ENCODE measurements around the gene SLC12A7.

SLC12A7 gene

DNA sequence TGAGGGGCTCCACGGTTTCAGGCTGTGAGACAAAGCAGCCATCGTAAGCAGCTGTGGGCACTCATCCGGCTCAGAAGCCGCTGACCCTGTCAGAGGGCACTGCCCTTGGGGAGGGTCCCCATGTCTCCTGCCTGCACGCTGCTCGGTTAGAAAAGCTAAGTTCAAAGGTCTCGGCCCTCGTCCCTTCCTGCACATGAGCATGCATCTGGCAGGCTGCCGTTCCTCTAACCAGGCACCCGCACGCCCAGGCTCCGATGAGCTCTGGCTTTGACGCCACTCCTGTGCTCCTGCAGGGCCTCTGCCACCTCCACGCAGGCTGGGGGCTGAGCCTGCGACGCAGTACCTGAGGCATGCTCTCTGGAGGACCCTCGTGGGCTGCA is 52.0 kb downstream of the SLC12A7 start:
- no peaks in the 10 kb centered on the region for H3K9me3 ChIP-seq (ENCODE audit: control insufficient read depth in 5 of 5, low read length in 5 of 5)
- H3K36me3 ChIP-seq (ENCODE audit: control insufficient read depth in 5 of 5, insufficient read depth in 5 of 5, low read length in 5 of 5) = peaks cover 0 to 89% (median 76%) of the 10 kb centered on the region in 5 donors
- no peak overlapping the region for H3K4me3 ChIP-seq (ENCODE audit: low read depth in 1 of 5, low read length in 5 of 5)
- no peak overlapping the region for H3K9ac ChIP-seq (ENCODE audit: low read length in 5 of 5)
- H3K4me1 ChIP-seq (ENCODE audit: control insufficient read depth in 5 of 5, insufficient read depth in 5 of 5, low read length in 5 of 5) = no peaks in the 10 kb centered on the region
- H3K27me3 ChIP-seq (ENCODE audit: control insufficient read depth in 5 of 5, insufficient read depth in 4 of 5, low read length in 5 of 5) = no peaks in the 10 kb centered on the region
- H3K27ac ChIP-seq (ENCODE audit: low read depth, low read length) = no peak overlapping the region

DNA sequence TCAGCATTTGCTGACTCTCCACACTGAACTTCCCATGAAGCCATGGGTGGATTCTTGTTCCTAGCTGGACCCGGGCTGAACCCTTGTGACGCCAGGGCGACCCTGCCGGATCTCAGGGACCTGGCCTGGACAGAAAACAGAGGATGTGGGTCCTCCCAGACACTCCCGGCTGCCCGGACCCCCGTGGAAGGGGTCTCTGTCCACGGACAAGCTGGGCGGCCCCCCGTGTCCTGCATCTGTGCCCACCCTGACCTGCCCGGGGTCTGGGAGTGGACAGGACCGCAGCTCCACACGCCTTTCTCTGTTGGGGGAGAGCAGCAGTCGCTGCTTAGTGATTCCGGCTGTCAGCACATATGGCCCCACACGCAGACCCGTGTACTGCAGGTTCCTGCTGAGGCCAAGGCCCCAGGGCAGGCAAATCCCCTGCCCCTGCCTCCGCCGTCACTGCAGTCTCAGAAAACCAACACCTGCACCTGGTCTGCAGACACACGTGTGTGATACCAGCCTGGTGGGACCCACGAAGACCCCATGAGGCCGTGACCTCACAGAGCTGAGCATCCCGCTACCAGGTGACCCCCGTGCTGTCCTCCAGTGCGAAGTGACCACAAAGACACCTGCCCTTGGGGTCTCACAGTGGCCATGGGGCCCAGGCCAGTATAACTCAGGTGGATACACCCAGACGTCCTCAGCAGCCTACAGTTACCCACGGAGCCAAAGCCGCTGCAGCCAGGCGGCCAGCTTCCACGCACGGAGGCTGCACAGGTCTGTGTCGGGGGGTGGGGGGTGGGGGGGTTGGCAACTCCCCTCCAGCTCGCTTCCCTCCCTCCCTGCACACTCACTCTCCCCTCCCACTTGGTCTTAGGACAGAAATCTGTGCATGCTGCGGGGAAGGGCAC is 52.6 kb downstream of the SLC12A7 start:
- Histone ChIP-seq H3K27me3 (ENCODE audit: control insufficient read depth in 5 of 5, insufficient read depth in 4 of 5, low read length in 5 of 5) (no peaks in the 10 kb centered on the region), H3K4me1 (ENCODE audit: control insufficient read depth in 5 of 5, insufficient read depth in 5 of 5, low read length in 5 of 5) (no peaks in the 10 kb centered on the region), H3K9me3 (ENCODE audit: control insufficient read depth in 5 of 5, low read length in 5 of 5) (no peaks in the 10 kb centered on the region), H3K9ac (ENCODE audit: low read length in 5 of 5) (no peak overlapping the region), H3K36me3 (ENCODE audit: control insufficient read depth in 5 of 5, insufficient read depth in 5 of 5, low read length in 5 of 5) (peaks cover 0 to 89% (median 75%) of the 10 kb centered on the region in 5 donors), H3K4me3 (ENCODE audit: low read depth in 1 of 5, low read length in 5 of 5) (no peak overlapping the region), H3K27ac (ENCODE audit: low read depth, low read length) (no peak overlapping the region)

DNA sequence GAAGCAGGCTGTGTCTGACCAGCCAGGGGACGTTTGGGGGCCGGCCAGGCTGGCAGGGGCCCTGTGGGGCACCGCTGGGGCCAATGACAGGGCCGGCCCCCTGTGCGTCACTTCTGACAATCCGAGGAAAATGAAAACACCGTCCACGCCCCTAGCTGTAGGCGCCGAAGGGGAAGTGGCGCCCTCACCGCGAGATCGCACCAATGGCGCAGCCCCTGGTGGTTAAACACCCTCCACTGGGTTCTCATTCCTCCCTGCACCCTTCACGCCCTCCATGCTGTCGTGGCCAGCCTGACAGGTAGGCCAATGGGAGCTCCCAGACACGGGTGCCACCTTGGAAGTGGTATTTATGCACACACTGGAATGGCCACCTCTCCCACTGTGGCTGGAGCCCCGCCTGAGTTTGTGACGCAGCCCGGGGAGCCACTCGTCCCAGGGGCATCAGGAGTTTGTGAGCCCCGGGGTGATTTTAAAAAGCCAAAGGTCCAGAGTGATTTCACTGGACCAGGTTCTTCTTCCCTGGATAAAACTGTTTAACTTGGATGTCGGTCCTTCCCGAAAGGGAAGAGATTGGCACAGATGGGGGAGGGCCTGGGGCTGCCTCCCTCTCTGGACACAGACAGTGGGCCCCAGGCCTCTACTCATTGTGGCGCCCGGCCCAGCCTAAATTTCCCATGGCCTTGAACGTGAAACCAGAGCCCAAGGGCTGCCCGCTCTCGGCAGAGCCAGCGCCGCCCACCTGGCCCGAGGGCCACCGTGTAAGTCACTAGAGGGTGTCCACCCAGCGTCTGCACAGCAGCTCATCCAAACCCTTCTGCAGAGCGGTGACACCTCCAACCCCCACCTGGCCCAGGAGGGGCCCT is 53.5 kb downstream of the SLC12A7 start:
- H3K27me3 ChIP-seq (ENCODE audit: control insufficient read depth in 5 of 5, insufficient read depth in 4 of 5, low read length in 5 of 5) = no peaks in the 10 kb centered on the region
- no peak overlapping the region for H3K4me3 ChIP-seq (ENCODE audit: low read depth in 1 of 5, low read length in 5 of 5)
- no peak overlapping the region for H3K9ac ChIP-seq (ENCODE audit: low read length in 5 of 5)
- peaks cover 0 to 91% (median 75%) of the 10 kb centered on the region in 5 donors for H3K36me3 ChIP-seq (ENCODE audit: control insufficient read depth in 5 of 5, insufficient read depth in 5 of 5, low read length in 5 of 5)
- no peaks in the 10 kb centered on the region for H3K4me1 ChIP-seq (ENCODE audit: control insufficient read depth in 5 of 5, insufficient read depth in 5 of 5, low read length in 5 of 5)
- no peak overlapping the region for H3K27ac ChIP-seq (ENCODE audit: low read depth, low read length)
- H3K9me3 ChIP-seq (ENCODE audit: control insufficient read depth in 5 of 5, low read length in 5 of 5) = no peaks in the 10 kb centered on the region

DNA sequence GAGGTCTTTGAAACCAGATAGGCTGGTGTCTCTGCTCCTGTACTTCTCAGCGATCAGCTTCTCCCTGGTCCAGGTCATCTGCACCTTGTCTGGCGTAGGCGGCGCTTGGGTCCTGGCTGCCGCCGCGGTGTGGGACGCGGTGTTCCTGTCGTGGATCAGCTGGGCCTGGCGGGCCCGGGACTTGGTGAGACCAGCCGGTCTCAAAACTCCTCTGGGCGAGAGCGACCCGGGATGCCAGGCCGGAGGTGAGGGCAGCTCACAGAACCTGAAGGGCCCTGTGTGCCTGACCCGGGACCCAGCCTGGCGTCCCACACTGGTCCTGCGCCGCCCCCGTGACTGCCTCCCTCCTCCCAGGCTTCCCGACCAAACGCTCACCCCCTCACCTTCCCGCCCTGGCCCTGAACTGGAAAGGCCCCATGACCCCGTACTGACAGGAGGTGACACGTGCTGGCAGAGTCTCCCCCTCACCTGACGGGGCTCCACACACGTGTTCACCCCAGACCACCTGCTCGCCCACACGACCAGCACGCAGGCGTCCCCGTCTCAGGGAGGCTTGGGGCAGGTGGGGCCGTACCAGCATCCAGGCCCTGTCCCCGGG is 54.3 kb downstream of the SLC12A7 start:
- no peak overlapping the region for H3K4me3 ChIP-seq (ENCODE audit: low read depth in 1 of 5, low read length in 5 of 5)
- H3K9me3 ChIP-seq (ENCODE audit: control insufficient read depth in 5 of 5, low read length in 5 of 5) = no peaks in the 10 kb centered on the region
- no peaks in the 10 kb centered on the region for H3K4me1 ChIP-seq (ENCODE audit: control insufficient read depth in 5 of 5, insufficient read depth in 5 of 5, low read length in 5 of 5)
- H3K36me3 ChIP-seq (ENCODE audit: control insufficient read depth in 5 of 5, insufficient read depth in 5 of 5, low read length in 5 of 5) = peaks cover 0 to 91% (median 75%) of the 10 kb centered on the region in 5 donors
- H3K27me3 ChIP-seq (ENCODE audit: control insufficient read depth in 5 of 5, insufficient read depth in 4 of 5, low read length in 5 of 5) = no peaks in the 10 kb centered on the region
- H3K9ac ChIP-seq (ENCODE audit: low read length in 5 of 5) = no peak overlapping the region
- H3K27ac ChIP-seq (ENCODE audit: low read depth, low read length) = no peak overlapping the region

DNA sequence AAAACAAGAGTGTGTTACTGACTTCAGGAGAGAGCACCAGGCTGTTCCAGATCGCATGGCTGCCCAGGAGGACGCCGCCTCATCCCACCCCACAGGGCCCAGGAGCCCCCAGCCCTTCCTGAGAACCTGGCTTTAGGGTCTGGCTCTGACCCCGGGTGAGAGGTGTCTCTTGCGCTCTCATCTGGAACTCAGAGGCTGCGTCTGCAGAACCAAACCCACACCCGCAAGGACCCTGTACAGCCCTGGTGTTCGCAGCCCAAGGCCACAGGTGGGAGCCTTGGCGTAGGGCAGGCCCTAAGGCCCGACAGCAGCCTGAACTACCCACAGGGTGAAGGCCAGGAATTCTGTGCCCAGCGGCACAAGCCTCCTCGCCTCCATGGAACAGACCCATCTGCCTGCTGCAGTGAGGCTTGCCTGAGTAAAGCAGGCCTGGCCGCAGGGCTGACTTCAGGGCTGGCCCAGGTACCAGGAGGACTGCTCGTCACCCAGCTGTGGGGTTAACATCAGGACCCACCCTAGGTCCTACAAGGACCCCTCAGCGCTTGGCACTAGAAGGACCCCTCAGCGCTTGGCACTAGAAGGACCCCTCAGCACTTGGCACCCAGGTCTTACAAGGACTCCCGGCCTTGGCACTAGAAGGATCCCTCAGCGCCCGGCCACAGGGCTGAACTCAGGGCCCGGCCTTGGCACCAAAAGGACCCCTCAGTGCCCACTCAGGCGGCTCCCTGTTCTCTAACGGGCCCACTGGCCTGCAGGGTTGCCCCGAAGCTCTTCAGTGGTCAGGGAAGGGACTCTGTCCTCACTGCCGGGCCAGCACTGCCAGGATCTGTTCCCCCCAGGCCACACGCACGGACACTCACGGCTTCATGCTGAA is 55.0 kb downstream of the SLC12A7 start:
- Histone ChIP-seq H3K36me3 (ENCODE audit: control insufficient read depth in 5 of 5, insufficient read depth in 5 of 5, low read length in 5 of 5) (peaks cover 0 to 92% (median 77%) of the 10 kb centered on the region in 5 donors), H3K4me3 (ENCODE audit: low read depth in 1 of 5, low read length in 5 of 5) (no peak overlapping the region), H3K4me1 (ENCODE audit: control insufficient read depth in 5 of 5, insufficient read depth in 5 of 5, low read length in 5 of 5) (no peaks in the 10 kb centered on the region), H3K27me3 (ENCODE audit: control insufficient read depth in 5 of 5, insufficient read depth in 4 of 5, low read length in 5 of 5) (no peaks in the 10 kb centered on the region), H3K9ac (ENCODE audit: low read length in 5 of 5) (no peak overlapping the region), H3K9me3 (ENCODE audit: control insufficient read depth in 5 of 5, low read length in 5 of 5) (no peaks in the 10 kb centered on the region), H3K27ac (ENCODE audit: low read depth, low read length) (no peak overlapping the region)

DNA sequence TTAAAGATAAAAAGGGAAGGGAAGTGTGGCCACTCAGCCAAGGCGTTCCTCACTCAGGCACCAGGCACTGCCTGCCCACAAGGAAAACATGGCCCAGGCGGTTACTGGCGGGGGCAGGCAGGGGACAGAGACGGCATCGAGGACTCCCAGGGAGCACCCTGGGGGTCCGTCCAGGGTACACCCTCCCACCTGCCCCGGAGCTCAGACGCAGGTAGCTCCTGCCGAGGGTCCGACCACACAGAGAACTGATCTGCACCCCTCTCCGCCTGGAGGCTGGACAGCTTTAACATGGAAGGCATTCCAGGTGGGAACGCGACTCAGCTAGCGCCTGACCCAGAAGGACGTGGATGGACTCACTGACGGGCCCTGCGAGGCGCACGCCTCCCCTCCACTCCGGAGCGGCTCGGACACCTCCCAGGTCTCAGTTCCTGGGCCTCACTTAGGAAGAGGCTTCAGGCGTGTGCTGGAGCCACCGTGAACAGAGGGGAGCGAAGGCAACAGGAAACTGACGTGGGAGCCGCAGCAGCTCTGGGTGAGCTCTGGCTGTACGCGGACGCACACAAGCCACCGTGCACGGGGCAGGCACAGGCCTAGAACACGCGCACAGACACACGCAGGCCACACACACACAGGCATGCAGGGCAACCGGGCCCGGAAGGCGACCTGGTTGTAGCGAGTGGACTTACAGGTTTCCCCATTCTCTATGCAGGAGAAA is 55.8 kb downstream of the SLC12A7 start:
- peaks cover 0 to 98% (median 85%) of the 10 kb centered on the region in 5 donors for H3K36me3 ChIP-seq (ENCODE audit: control insufficient read depth in 5 of 5, insufficient read depth in 5 of 5, low read length in 5 of 5)
- no peaks in the 10 kb centered on the region for H3K27me3 ChIP-seq (ENCODE audit: control insufficient read depth in 5 of 5, insufficient read depth in 4 of 5, low read length in 5 of 5)
- no peak overlapping the region for H3K27ac ChIP-seq (ENCODE audit: low read depth, low read length)
- H3K9ac ChIP-seq (ENCODE audit: low read length in 5 of 5) = no peak overlapping the region
- H3K4me3 ChIP-seq (ENCODE audit: low read depth in 1 of 5, low read length in 5 of 5) = no peak overlapping the region
- no peaks in the 10 kb centered on the region for H3K4me1 ChIP-seq (ENCODE audit: control insufficient read depth in 5 of 5, insufficient read depth in 5 of 5, low read length in 5 of 5)
- H3K9me3 ChIP-seq (ENCODE audit: control insufficient read depth in 5 of 5, low read length in 5 of 5) = no peaks in the 10 kb centered on the region

DNA sequence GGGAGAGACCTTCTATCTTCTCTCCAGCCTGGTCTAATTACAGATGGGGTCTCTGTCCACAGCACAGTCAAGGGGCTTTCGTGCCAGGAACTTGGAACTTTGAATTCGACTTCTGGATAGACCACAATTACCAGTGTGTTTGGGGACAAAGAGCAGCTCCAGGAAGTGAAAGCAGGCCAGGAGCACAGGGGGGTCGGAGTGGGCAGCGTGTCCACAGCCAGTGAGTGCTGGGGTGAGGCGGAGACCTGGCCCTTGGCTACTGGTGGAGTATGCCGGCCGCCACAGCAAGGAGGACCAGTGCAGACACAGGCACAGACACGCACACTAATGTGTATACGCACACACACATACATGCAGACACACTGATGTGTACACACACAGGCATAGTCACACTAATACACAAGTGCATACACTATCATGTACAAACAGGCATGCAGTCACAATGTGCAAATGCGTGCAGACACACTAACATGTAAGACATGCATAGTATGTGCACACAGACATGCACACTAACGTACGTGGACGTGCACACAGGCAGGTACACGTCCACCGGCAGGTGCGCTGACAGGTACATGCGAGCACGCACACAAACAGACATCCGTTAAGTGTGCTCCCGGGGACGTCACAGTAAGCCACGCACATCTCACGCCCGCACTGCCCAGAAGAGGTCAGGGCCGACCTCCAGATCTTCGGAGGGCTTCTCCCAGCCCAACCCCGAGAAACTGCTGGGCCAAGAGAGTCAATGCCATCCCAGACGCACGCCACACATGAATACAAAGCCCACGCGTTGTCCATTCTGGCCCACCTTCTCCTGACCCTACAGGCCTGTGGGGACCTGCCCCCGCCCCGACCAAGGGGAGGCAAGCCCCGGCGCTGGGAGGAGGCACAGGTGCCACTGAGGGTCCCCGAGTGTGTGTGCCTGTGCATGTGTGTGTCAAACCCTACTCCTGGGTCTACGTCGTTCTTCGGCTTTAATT is 56.8 kb downstream of the SLC12A7 start:
- H3K36me3 ChIP-seq (ENCODE audit: control insufficient read depth in 5 of 5, insufficient read depth in 5 of 5, low read length in 5 of 5) = peaks cover 0 to 100% (median 85%) of the 10 kb centered on the region in 5 donors
- H3K4me3 ChIP-seq (ENCODE audit: low read depth in 1 of 5, low read length in 5 of 5) = no peak overlapping the region
- H3K27ac ChIP-seq (ENCODE audit: low read depth, low read length) = no peak overlapping the region

DNA sequence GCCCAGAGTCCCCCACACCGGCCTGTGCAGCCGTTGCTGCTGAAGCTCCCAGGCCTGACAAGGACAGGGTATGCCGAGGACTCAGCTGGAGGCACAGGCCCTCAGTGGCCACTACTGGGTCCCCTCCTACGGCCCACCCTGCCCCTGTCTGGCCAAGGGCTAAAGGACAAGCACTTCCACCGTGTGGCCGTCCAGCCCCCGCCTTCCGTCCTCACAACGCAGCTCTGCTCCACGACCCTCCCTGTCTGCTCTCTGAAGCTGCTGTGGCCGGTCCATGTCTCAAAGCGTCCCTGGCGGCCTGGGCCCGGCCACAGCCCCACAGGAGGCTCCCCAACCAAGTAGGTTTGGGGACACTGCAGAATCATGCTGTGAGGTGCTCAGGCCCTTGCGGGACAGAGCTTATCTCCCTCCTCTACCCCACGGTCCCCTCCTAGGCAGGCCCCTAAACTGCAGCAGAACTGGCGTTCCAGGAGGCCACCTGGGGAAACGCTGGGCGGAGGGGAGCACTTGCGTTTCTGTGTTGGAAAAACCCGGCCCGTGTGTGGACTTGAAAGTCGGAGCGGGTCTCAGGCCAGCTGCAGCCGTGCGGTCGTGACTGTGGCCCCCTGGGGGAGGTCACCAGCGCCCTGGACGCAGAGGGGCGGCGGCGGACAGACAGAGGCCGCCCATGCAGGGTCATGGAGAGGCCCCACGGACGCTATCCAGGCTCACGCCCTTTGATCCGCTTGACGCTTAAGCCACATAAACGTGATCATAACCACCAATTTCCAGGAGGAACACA is 57.7 kb downstream of the SLC12A7 start:
- H3K27me3 ChIP-seq (ENCODE audit: control insufficient read depth in 5 of 5, insufficient read depth in 4 of 5, low read length in 5 of 5) = no peaks in the 10 kb centered on the region
- no peak overlapping the region for H3K27ac ChIP-seq (ENCODE audit: low read depth, low read length)
- H3K9ac ChIP-seq (ENCODE audit: low read length in 5 of 5) = no peak overlapping the region
- no peaks in the 10 kb centered on the region for H3K9me3 ChIP-seq (ENCODE audit: control insufficient read depth in 5 of 5, low read length in 5 of 5)
- peaks cover 0 to 92% (median 77%) of the 10 kb centered on the region in 5 donors for H3K36me3 ChIP-seq (ENCODE audit: control insufficient read depth in 5 of 5, insufficient read depth in 5 of 5, low read length in 5 of 5)
- peaks cover 0 to 4% (median 0%) of the 10 kb centered on the region in 5 donors for H3K4me1 ChIP-seq (ENCODE audit: control insufficient read depth in 5 of 5, insufficient read depth in 5 of 5, low read length in 5 of 5)
- H3K4me3 ChIP-seq (ENCODE audit: low read depth in 1 of 5, low read length in 5 of 5) = no peak overlapping the region

More for the DNA sequence above, 56.8 kb downstream of the SLC12A7 start:
- Histone ChIP-seq H3K9me3 (ENCODE audit: control insufficient read depth in 5 of 5, low read length in 5 of 5) (no peaks in the 10 kb centered on the region), H3K9ac (ENCODE audit: low read length in 5 of 5) (no peak overlapping the region), H3K4me1 (ENCODE audit: control insufficient read depth in 5 of 5, insufficient read depth in 5 of 5, low read length in 5 of 5) (peaks cover 0 to 4% (median 0%) of the 10 kb centered on the region in 5 donors), H3K27me3 (ENCODE audit: control insufficient read depth in 5 of 5, insufficient read depth in 4 of 5, low read length in 5 of 5) (no peaks in the 10 kb centered on the region)

All from subcutaneous abdominal adipose tissue (tissue), 5 donors.